ENCODE results near the gene C2CD3.

- no peak for TF ChIP-seq RBFOX2 (IDR thresholded peaks at IDR 0.05; ENCODE audit: low read depth, low read length)
- no peak for TF ChIP-seq SAFB2 (IDR thresholded peaks at IDR 0.05; ENCODE audit: borderline replicate concordance, low read depth, low read length, severe bottlenecking)
- TF ChIP-seq RAD21 (CRISPR knock-in tag; conservative IDR thresholded peaks at IDR 0.05 in 1 of 2, IDR thresholded peaks at IDR 0.05 in 1 of 2) = no peak
- no peak for TF ChIP-seq ETS1 (conservative IDR thresholded peaks at IDR 0.05; ENCODE audit: control insufficient read depth, low read depth, low read length)
- TF ChIP-seq RFX5 (IDR thresholded peaks at IDR 0.05; ENCODE audit: low read depth, low read length) = no peak
- TF ChIP-seq ZNF717 (CRISPR knock-in tag; IDR thresholded peaks at IDR 0.05) = no peak
- no peak for TF ChIP-seq ZNF395 (CRISPR knock-in tag; IDR thresholded peaks at IDR 0.05)
- no peak for TF ChIP-seq RBM14 (IDR thresholded peaks at IDR 0.05; ENCODE audit: borderline replicate concordance, insufficient read depth, low read depth, low read length)
- TF ChIP-seq SRF (CRISPR knock-in tag; IDR thresholded peaks at IDR 0.05) = no peak
- no peak for TF ChIP-seq BRF1 (IDR thresholded peaks at IDR 0.05; ENCODE audit: borderline replicate concordance, extremely low read depth, insufficient read length)
These were observed 11.8 kb upstream of the C2CD3 start for GRCh38 chr11:74182635-74183034.
